ES-I3 (cell line): ENCODE measurements around the gene HGS.
"Not testable (repeated sequence)": the region's sequence is repeated elsewhere in the genome, so short reads cannot be mapped to it uniquely, and the experiment has no call there.

Source experiments
- H3K36me3 ChIP-seq: 2 replicates; pipeline ENCODE4 v1.6.1; 2013; ENCODE audit warnings: mild to moderate bottlenecking, low read length, control low read depth, moderate library complexity; ENCODE audit not compliant: insufficient read depth
- H3K4me1 ChIP-seq: 2 replicates; pipeline ENCODE4 v1.6.1; 2013; ENCODE audit warnings: mild to moderate bottlenecking, control low read depth, low read length; ENCODE audit not compliant: insufficient read depth
- H3K9ac ChIP-seq: 2 replicates; pipeline ENCODE4 v1.6.1; 2013; ENCODE audit warnings: low read depth, mild to moderate bottlenecking, low read length, moderate library complexity
- H3K9me3 ChIP-seq: 2 replicates; pipeline ENCODE4 v1.6.1; 2013; ENCODE audit warnings: mild to moderate bottlenecking, low read length, moderate library complexity; ENCODE audit not compliant: control insufficient read depth, insufficient read depth

HGS gene

DNA sequence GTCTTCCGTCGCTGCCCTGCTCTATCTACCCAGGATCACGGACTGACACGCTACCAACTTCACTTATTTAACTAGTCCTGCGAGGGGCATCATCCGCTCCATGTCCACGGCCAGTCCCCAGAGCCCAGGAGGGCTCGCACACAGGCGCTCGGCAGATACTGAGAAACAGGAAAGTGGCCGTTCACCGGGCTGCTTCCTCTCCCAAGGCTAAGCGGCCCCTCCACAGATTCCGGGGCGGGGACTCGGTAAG is 17.8 kb upstream of the HGS start:
- Histone ChIP-seq H3K9ac (peak overlapping the region; percentile 99), H3K36me3 (peaks cover 26% of the 10 kb centered on the region), H3K4me1 (peaks cover 9% of the 10 kb centered on the region; the same call in 1 of the 2 replicates), H3K9me3 (no peaks in the 10 kb centered on the region; the same call in 1 of the 2 replicates)

GRCh38 chr17:81666342-81667191 is 17.2 kb upstream of the HGS start, which contains the start of the genes CCDC137 and OXLD1:
CCDC137 (plus strand) TSS chr17:81666737; CDS start chr17:81666767, 30 bp downstream.
OXLD1 (minus strand) TSS chr17:81666605; CDS start chr17:81666577, 28 bp downstream.
- Histone ChIP-seq H3K4me1 (peaks cover 9% of the 10 kb centered on the region; the same call in 1 of the 2 replicates), H3K9ac (peak within 1 kb of the TSS; percentile 99), H3K36me3 (peaks cover 28% of the 10 kb centered on the region), H3K9me3 (no peaks in the 10 kb centered on the region; the same call in 1 of the 2 replicates)

DNA sequence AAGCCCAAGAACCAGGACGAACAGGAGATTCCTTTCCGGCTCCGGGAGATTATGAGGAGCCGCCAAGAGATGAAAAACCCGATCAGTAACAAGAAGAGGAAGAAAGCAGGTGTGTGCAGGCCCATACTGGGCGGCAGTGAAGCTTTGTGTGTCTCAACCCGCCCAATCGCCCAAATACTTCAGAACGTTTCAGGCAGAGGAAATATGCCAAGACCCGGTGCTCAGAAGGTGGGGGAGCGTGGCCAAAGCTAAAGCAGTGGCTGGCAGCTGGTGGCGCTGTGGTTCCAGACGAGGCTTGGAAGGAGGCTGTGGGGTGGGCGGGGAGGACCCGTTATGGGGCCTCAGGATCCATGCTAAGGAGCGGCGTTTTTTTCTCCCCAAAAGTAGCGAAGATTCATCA is 16.1 kb upstream of the HGS start:
- peaks cover 35% of the 10 kb centered on the region for H3K36me3 ChIP-seq
- no peaks in the 10 kb centered on the region; the same call in 1 of the 2 replicates for H3K9me3 ChIP-seq
- peaks cover 7% of the 10 kb centered on the region; the same call in 1 of the 2 replicates for H3K4me1 ChIP-seq
- H3K9ac ChIP-seq: peak overlapping the region; percentile 20; the same call in 1 of the 2 replicates

DNA sequence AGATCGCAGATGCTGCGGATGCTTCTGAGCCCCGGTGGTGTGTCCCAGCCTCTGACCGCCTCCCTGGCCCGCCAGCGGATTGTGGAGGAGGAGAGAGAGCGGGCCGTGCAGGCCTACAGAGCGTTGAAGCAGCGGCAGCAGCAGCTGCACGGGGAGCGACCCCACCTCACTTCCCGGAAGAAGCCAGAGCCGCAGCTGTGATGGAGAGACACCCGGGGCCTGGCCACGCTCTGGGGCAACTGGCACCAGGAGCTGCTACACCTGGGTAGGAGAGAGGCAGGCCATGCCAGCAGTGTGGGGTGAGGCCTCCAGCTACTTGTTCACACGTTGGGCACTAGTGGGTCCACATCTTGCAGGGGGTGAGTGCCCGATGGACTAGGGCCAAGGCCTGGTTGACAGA is 11.3 kb upstream of the HGS start:
- no peak overlapping the region for H3K9ac ChIP-seq
- H3K9me3 ChIP-seq: no peaks in the 10 kb centered on the region; the same call in 1 of the 2 replicates
- peaks cover 2% of the 10 kb centered on the region; the same call in 1 of the 2 replicates for H3K4me1 ChIP-seq
- H3K36me3 ChIP-seq: peaks cover 33% of the 10 kb centered on the region

GRCh38 chr17:81672954-81673353 is 10.9 kb upstream of the HGS start:
- H3K9me3 ChIP-seq: no peaks in the 10 kb centered on the region; the same call in 1 of the 2 replicates
- no peaks in the 10 kb centered on the region for H3K4me1 ChIP-seq
- no peak overlapping the region for H3K9ac ChIP-seq
- H3K36me3 ChIP-seq: peaks cover 29% of the 10 kb centered on the region

DNA sequence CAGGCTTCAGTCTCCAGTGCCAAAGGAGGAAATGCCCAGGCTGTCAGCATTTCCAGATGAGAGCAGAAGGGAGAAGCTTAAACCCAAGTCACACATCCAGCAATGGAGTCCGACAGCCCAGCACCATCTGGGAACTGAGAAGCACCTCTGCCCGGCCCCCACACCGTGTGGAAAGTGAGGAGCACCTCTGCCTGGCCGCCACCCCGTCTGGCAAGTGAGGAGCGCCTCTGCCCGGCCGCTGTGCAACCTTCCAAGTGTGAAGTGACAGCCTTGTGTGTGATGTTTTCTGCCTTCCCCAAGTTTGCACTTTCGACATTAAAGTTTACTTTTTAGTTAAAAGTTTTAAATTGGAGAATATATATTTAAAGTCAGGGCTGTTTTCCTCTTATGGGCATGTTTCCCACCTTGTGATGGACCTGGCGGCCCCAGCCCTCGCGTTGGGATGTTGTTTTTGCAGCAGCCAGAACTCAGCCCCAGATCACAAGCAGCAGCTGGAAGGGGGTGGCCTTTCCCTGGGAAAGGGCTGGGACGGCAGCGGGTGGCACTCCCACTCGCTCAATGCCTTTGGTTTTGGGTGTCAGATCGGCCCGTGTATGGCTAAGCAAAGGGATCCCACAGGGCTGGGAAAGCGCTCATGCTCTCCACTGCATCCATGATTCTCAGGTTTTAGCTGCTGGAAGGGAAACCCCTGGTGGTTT is 10.1 kb upstream of the HGS start:
- no peak overlapping the region for H3K9ac ChIP-seq
- peaks cover 22% of the 10 kb centered on the region for H3K36me3 ChIP-seq
- no peaks in the 10 kb centered on the region for H3K4me1 ChIP-seq
- no peaks in the 10 kb centered on the region; the same call in 1 of the 2 replicates for H3K9me3 ChIP-seq

GRCh38 chr17:81675515-81676221 is 8.1 kb upstream of the HGS start:
- H3K9ac ChIP-seq, H3K36me3 ChIP-seq, H3K4me1 ChIP-seq, H3K9me3 ChIP-seq: not testable (repeated sequence)

DNA sequence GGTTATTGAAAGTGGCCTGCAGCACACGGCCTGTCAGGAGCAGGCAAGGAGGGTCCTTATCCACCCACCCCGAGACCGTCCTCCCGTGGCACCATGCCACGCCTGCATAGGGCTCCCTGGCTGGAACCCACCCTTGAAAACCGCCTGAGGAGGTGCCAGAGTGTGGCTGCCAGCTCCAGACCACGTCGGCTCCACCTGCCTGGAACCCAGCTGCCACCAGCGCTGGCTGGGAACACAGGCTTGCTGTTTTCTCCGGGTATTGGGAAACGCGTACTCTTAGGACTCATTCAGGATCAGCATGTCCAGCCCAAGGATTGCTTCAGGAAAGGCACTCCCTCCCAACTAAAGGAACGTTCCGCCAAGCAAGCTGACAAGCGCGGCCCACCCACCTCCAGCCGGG is 6.9 kb upstream of the HGS start:
- Histone ChIP-seq H3K9ac (no peak overlapping the region), H3K9me3 (no peaks in the 10 kb centered on the region), H3K4me1 (no peaks in the 10 kb centered on the region), H3K36me3 (peaks cover 3% of the 10 kb centered on the region; the same call in 1 of the 2 replicates)

- Histone ChIP-seq H3K36me3 (no peaks in the 10 kb centered on the region; the same call in 1 of the 2 replicates), H3K4me1 (peaks cover 10% of the 10 kb centered on the region; the same call in 1 of the 2 replicates), H3K9me3 (no peaks in the 10 kb centered on the region), H3K9ac (no peak overlapping the region)
These were observed 3.7 kb upstream of the HGS start for GRCh38 chr17:81680150-81680549.

GRCh38 chr17:81681672-81682071 is 2.1 kb upstream of the HGS start:
- no peaks in the 10 kb centered on the region; the same call in 1 of the 2 replicates for H3K36me3 ChIP-seq
- H3K9ac ChIP-seq: no peak overlapping the region
- H3K4me1 ChIP-seq: peaks cover 12% of the 10 kb centered on the region; the same call in 1 of the 2 replicates
- H3K9me3 ChIP-seq: no peaks in the 10 kb centered on the region

GRCh38 chr17:81682565-81683207 is 1.1 kb upstream of the HGS start:
- Histone ChIP-seq H3K36me3 (no peaks in the 10 kb centered on the region; the same call in 1 of the 2 replicates), H3K9me3 (no peaks in the 10 kb centered on the region), H3K9ac (peak overlapping the region; percentile 76), H3K4me1 (peaks cover 12% of the 10 kb centered on the region; the same call in 1 of the 2 replicates)

DNA sequence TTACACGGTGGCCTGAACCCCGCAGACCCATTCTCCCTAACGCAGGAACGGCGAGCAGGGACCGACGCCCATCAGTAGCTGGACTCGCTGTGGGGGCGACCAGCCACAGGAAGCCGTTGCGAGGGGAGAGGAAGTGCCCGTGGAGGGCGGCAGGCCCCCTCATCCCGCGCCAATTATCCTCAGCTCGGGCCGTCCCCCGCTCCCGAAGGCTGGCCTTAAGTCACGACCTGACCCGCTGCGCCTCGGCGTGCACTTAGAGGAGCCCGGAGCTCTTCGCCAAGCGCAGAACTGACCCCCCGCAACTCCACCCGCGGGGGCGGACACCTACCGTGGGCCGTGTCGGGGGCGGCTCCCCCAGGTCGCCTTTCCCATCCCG is 615 bp upstream of the HGS start:
- Histone ChIP-seq H3K9ac (peak overlapping the region; percentile 76), H3K36me3 (no peaks in the 10 kb centered on the region; the same call in 1 of the 2 replicates), H3K9me3 (no peaks in the 10 kb centered on the region), H3K4me1 (peaks cover 12% of the 10 kb centered on the region; the same call in 1 of the 2 replicates)

GRCh38 chr17:81684442-81684911 is 666 bp downstream of the HGS start:
- Histone ChIP-seq H3K9me3 (no peaks in the 10 kb centered on the region), H3K36me3 (no peaks in the 10 kb centered on the region; the same call in 1 of the 2 replicates), H3K9ac (peak overlapping the region; percentile 78), H3K4me1 (peaks cover 12% of the 10 kb centered on the region; the same call in 1 of the 2 replicates)
